NCI-H1417 treated with DMSO at 0.1 percent for 48 hours (cell line): ENCODE measurements around the gene CCNH.

Experiments used
- DNase-seq: peaks from one replicate; lab custom pipeline; 2025; lab: John Stamatoyannopoulos, UW

CCNH gene

GRCh38 chr5:87403409-87403808 is 9.3 kb downstream of the CCNH start:
- DNase-seq = no peak

GRCh38 chr5:87401626-87402025 is 11.1 kb downstream of the CCNH start:
- no peak for DNase-seq

- DNase-seq = no peak
Observed at GRCh38 chr5:87400305-87400899, 12.3 kb downstream of the CCNH start.

DNA sequence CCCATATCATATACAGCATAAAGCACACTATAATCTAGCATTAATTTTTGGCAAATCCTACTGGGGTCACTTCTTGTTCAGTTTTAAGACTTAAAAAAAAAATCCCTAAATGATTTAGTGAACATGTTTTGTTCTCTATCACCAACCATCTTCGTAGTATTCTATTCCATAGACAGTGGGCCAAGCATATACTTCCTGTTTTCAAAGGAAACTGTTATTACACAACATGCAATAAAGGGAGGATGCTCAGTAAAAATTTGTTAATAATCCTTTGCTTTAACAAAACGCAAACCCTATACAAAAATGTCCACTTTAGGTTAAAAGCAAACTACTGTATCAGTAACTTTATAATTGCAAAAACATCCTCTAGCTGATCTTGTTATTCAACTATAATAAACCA is 13.0 kb downstream of the CCNH start:
- DNase-seq = no peak

- no peak for DNase-seq
Observed at GRCh38 chr5:87398981-87399614, 13.6 kb downstream of the CCNH start.

GRCh38 chr5:87394411-87395165 is 18.1 kb downstream of the CCNH start:
- DNase-seq = no peak

- no peak for DNase-seq
Observed at GRCh38 chr5:87393331-87393730, 19.4 kb downstream of the CCNH start.

DNA sequence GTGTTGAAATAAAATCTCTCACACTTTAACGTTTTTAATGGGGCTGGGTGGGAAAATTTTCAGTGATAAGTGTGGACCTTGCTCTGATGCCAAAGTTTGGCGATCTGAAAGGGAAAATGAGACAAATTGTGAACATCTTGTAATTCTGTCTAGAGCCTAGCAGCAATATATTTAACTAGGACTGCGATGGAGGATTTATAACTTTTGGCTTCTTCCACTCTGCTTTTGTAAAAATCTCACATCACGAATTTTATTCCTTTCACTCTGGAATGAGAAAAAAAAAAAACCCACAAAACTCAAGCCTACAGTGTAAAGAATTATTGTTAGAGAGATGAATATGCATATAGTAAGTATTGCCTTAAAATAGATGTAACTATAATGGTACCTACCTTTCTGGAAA is 19.9 kb downstream of the CCNH start:
- DNase-seq = no peak

DNA sequence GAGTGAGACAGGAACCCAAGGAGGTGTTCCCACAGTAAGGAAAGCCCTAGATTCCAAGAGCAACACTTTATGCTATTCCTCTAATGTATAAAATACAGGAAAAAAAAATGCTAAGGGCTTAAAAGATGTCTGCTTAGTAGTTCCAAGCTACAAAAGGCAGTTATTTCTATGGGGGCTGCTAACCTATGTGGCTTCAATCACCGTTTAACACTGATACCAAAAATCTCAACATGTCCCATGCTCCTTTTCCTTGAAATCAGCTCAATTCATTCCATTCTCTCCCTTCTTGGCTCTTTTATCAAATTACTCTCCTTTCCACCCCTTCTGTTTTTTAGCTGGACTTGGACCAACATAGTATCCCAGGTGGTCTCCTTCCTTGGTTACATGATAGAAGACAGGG is 20.6 kb downstream of the CCNH start:
- no peak for DNase-seq

DNA sequence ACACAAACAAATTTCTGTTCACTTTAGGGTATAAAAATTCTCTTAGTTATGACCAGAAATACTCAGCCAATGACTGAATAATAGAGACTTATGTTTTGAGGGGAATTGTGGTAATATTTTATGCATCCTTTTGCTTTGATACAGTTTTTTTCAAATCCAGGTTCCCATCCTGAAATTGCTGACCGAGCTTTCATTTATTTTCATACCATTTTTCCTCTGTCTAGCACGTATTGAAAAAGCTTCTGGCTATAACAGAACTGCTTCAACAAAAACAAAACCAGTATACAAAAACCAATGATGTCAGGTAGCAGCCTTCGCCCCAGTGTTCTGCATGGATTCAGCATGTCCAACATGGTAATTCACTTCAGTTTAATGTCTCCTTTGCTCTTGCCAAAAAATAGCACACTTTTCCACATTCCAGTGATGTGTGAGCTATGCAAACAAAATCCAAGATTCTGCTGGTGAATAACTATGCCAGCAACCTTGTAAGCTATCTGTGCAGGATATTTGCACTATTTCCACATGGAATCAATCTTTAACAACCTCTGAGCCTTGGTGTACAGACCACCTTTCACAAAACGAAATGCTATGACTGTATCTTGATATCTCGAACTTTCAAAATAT is 22.0 kb downstream of the CCNH start:
- DNase-seq = no peak

- no peak for DNase-seq
Observed at GRCh38 chr5:87390075-87390474, 22.7 kb downstream of the CCNH start.

DNA sequence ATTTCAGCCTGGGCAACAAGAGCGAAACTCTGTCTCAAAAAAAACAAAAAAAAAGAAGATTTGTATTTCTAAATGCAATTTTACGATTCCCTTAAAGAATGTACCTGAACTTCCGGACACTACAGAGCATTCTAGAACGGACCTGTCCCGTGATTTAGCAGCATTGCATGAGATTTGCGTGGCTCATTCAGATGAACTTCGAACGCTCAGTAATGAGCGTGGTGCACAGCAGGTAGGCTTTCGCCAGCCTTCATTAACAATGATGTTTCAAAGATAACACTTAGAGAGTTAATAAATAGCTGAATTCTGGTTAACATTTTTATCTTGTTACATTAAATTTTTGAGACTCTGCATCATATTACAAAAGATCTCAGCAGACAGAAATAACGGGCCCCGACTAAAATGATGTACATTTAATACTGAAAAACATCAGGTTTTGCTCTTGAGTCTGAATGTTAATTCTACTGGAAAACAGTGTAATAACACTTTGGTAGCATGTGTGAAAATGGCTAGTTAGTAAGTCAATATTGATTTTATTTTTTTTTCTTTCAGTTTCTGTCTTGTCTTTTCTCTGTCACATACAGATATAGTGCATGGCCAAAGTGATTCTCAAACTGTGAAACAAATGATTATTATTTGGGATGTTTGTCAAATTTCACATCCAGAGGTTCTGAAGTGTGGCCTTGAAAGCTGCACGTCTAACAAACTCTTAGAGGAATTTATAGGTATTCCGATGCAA is 23.3 kb downstream of the CCNH start:
- DNase-seq = no peak

- no peak for DNase-seq
Observed at GRCh38 chr5:87388129-87388528, 24.6 kb downstream of the CCNH start.

DNA sequence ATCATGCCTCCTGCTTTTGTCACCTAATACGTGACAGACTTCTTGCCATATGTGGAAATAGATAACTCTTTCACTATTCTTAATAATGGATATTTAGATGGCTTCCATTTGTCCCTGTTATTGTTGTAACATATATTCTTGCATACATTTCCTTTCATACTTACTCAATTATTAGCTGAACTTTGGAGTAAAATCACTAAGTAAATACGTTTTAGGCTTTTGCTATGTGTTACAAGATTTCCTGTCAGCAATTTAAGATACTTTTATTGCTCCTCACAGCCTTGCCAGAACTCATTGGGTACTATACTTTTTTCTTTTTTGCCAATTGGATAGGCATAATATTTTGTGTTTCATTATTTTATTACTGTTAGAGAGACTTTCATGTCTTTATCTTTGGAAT is 26.9 kb downstream of the CCNH start:
- no peak for DNase-seq

- DNase-seq = no peak
Observed at GRCh38 chr5:87383216-87383615, 29.5 kb downstream of the CCNH start.

GRCh38 chr5:87382224-87382623 is 30.5 kb downstream of the CCNH start:
- DNase-seq = no peak

- no peak for DNase-seq
Observed at GRCh38 chr5:87372705-87373104, 40.0 kb downstream of the CCNH start.

DNA sequence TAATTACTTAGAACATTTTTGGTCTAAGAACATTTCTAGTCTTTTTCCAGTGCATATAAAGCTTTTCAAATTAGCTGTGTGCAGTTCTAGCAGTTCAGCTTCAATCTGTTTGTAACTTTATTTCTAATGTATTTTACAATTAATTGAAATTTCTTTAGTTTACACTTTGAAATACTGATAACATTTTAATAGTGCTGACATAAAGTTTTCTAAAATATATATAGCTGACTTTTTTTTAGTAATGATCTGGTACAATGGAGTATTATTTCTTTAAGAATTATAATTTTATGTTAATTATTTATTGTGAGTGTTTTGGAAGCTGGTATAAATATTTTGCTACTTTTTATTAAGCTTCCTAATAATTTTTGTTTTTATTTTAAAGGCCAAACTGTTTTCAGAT is 43.3 kb downstream of the CCNH start:
- DNase-seq = no peak

DNA sequence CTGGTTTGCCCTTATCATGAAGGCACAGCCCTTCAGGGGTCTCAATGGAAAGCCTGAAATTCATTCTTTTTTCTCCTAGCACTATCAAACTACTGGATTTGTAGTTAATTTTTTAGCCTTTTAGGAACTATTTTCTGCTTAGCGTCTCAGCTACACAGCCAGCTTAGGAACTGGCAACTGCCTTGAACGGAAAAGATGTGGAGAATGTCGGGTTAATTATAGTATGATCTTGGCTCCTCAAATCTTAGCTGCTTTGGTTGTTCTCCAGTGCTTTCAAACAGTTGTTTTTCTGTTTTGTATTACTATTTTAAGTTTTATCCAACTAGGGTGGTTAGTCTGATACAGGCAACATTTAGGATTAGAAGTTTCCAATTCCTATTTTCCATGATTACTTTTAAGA is 44.1 kb downstream of the CCNH start:
- DNase-seq = no peak

- DNase-seq = no peak
Observed at GRCh38 chr5:87367243-87367642, 45.5 kb downstream of the CCNH start.

GRCh38 chr5:87361536-87362213 is 51.1 kb downstream of the CCNH start:
- DNase-seq = no peak

DNA sequence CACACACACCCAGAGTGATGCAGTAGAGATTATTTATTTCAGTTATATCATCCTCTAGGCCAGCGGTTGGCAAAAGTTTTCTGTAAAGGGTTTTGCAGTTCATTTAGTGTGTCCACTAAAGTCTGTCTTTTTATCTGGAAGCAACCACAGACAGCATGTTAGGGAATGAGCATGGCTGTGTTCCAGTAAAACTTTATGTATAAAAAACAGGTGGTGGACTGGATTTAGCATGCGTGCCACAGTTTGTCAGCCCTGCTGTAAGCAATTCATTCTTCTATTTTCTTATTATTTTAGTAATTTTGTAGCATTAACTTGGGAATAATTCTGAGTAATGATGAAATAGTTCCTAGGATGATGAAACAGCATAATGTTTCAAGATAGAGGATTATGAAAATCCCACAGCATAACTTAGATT is 51.7 kb downstream of the CCNH start:
- DNase-seq = no peak
